Head of caudate nucleus (tissue), 42 donors: Measurements from ENCODE around the gene PROZ.

ENCODE experiments used
- DNase-seq, 42 donors: peaks; one replicate each; pipeline versions ENCODE4 v3.0.0 to v3.0.0-alpha.2; 2020 to 2021; ENCODE audit warnings: mixed read lengths in 7 of 42
- intact Hi-C: fragments of 100-400 bp; cut with DNase I; formaldehyde crosslinking; loops from one replicate; pipeline ENCODE4 v1.15.0; 2022

The PROZ gene

GRCh38 chr13:113166266-113166665 lies 7.8 kb downstream of the PROZ start:
- intact Hi-C loops, result no loop called here
- DNase-seq, result peak in 1 of 42 donors; percentile 9

- intact Hi-C loops, result no loop called here
- peak in 1 of 42 donors; percentile 3 for DNase-seq
Observed at GRCh38 chr13:113166681-113167080, 8.2 kb downstream of the PROZ start.

- intact Hi-C loops, result no loop called here
Observed at GRCh38 chr13:113167155-113167554, 8.7 kb downstream of the PROZ start.

GRCh38 chr13:113167575-113167974 lies 9.1 kb downstream of the PROZ start:
- no peak for DNase-seq
- intact Hi-C loops, result no loop called here

More at GRCh38 chr13:113167155-113167554, 8.7 kb downstream of the PROZ start:
- DNase-seq, result peak in 1 of 42 donors; percentile 2

- no peak for DNase-seq
- intact Hi-C loops, result no loop called here
Observed at GRCh38 chr13:113168211-113168610, 9.8 kb downstream of the PROZ start.

GRCh38 chr13:113169277-113170272 lies 11.1 kb downstream of the PROZ start:
- intact Hi-C loops, result no loop called here
- no peak for DNase-seq

- DNase-seq, result no peak
- intact Hi-C loops, result no loop called here
Observed at GRCh38 chr13:113170511-113170910, 12.1 kb downstream of the PROZ start.

- intact Hi-C loops, result no loop called here
Observed at GRCh38 chr13:113171250-113172125, 13.0 kb downstream of the PROZ start.

GRCh38 chr13:113172419-113172926 lies 14.0 kb downstream of the PROZ start:
- DNase-seq, result no peak
- intact Hi-C loops, result no loop called here

More at GRCh38 chr13:113171250-113172125, 13.0 kb downstream of the PROZ start:
- DNase-seq, result no peak

GRCh38 chr13:113176280-113176679 lies 17.8 kb downstream of the PROZ start:
- no peak for DNase-seq
- intact Hi-C loops, result no loop called here

GRCh38 chr13:113176822-113177221 lies 18.4 kb downstream of the PROZ start:
- intact Hi-C loops, result no loop called here
- no peak for DNase-seq

GRCh38 chr13:113178070-113178895 lies 19.8 kb downstream of the PROZ start:
- DNase-seq, result no peak
- intact Hi-C loops, result no loop called here

- no peak for DNase-seq
- intact Hi-C loops, result no loop called here
Observed at GRCh38 chr13:113178896-113179167, 20.4 kb downstream of the PROZ start.

GRCh38 chr13:113179374-113180230 lies 21.2 kb downstream of the PROZ start:
- intact Hi-C loops, result no loop called here
- DNase-seq, result no peak

- no peak for DNase-seq
- intact Hi-C loops, result no loop called here
Observed at GRCh38 chr13:113182046-113182445, 23.6 kb downstream of the PROZ start.

- intact Hi-C loops, result no loop called here
- no peak for DNase-seq
Observed at GRCh38 chr13:113183450-113184129, 25.1 kb downstream of the PROZ start.
